HCT116 (cell line): ENCODE results near the gene ADRM1. TPM values are rescaled to one million over a fixed set of nuclear protein-coding genes. Genes with fewer than 3 reads are reported as not detected.

Source experiments
- ATAC-seq: fragments of 200-7000 bp; cut with Tn5 transposase; 2 replicates; pipeline ENCODE4 v1.9.1; 2020; ENCODE audit warnings: mild to moderate bottlenecking, moderate library complexity
- BruUV-seq: library from RNA; stranded (reverse); fragments of 400-500 nt; replicated peaks from 2 replicates; lab custom pipeline; 2021; lab: Mats Ljungman, UMichigan
- CTCF ChIA-PET: fragments of 300-600 bp; sonication (Branson Sonifier 250); formaldehyde crosslinking; loops from one replicate; lab custom pipeline; 2021; ENCODE audit warnings: antibody characterized with exemption; lab: Charles Lee
- POLR2A ChIA-PET: fragments of 300-600, 350-600 bp; sonication (Branson Sonifier 250); formaldehyde crosslinking; loops from one replicate; lab custom pipeline; 2021; ENCODE audit warnings: antibody characterized with exemption; lab: Charles Lee
- RAD21 ChIA-PET, 2 experiments: fragments of 300-600 bp; sonication (Branson Sonifier 250); formaldehyde crosslinking; loops; one replicate each; lab custom pipeline; 2023; ENCODE audit warnings: low total read pairs in 2 of 2; ENCODE audit not compliant: uncharacterized antibody in 2 of 2, unreplicated experiment in 2 of 2, low non-redundant PET in 1 of 2; lab: Charles Lee
- DNase-seq: peaks from one replicate; pipeline ENCODE4 v3.0.0-alpha.2; 2010; ENCODE audit warnings: low read depth, low spot score
- H2AFZ ChIP-seq: fragments of 200-600 bp; shearing (Covaris generic), sonication (generic); 2 replicates; pipeline ENCODE4 v1.6.1; 2017; ENCODE audit warnings: low read depth, mixed run types, mixed read lengths, antibody characterized with exemption, low read length; ENCODE audit not compliant: poor library complexity, severe bottlenecking
- H3K27ac ChIP-seq: 2 replicates; pipeline ENCODE4 v1.5.1; 2012; ENCODE audit warnings: low read depth, low read length
- H3K27me3 ChIP-seq: fragments of 200-600 bp; sonication (generic); 2 replicates; pipeline ENCODE4 v1.6.1; 2016; ENCODE audit warnings: mixed run types, low read length, mixed read lengths; ENCODE audit not compliant: insufficient read depth
- H3K36me3 ChIP-seq, 2 experiments: fragments of 200-500 bp in 1 of 2; fragments of 200-600 bp in 1 of 2; sonication (Bioruptor generic) in 1 of 2; sonication (generic) in 1 of 2; 2 replicates each; pipeline versions ENCODE4 v1.5.1 to v1.6.1; 2014 to 2016; ENCODE audit warnings: low read length in 2 of 2, inconsistent platforms in 1 of 2, mixed read lengths in 1 of 2, mixed run types in 1 of 2; ENCODE audit not compliant: insufficient read depth in 2 of 2, control insufficient read depth in 1 of 2
- H3K4me1 ChIP-seq, 2 experiments: fragments of 200-600 bp in 1 of 2; sonication (generic) in 1 of 2; 2 replicates each; pipeline versions ENCODE4 v1.5.1 to v1.6.1; 2012 to 2017; ENCODE audit warnings: low read length in 2 of 2, inconsistent platforms in 1 of 2, mild to moderate bottlenecking in 1 of 2, mixed read lengths in 1 of 2, mixed run types in 1 of 2, moderate library complexity in 1 of 2; ENCODE audit not compliant: insufficient read depth in 2 of 2, control insufficient read depth in 1 of 2
- H3K4me2 ChIP-seq: fragments of 200-600 bp; sonication (generic); 2 replicates; pipeline ENCODE4 v1.6.1; 2017; ENCODE audit warnings: mixed run types, low read length, mixed read lengths
- H3K4me3 ChIP-seq, 2 experiments: fragments of 200-600 bp in 1 of 2; sonication (generic) in 1 of 2; replicated peaks in 1 of 2; 2 replicates each; pipeline ENCODE4 v1.5.1; 2011 to 2016; ENCODE audit warnings: low read length in 2 of 2, control low read depth in 1 of 2, low read depth in 1 of 2, mild to moderate bottlenecking in 1 of 2, mixed read lengths in 1 of 2, mixed run types in 1 of 2
- H3K79me2 ChIP-seq: fragments of 200-600 bp; sonication (generic); 2 replicates; pipeline ENCODE4 v1.6.1; 2017; ENCODE audit warnings: mild to moderate bottlenecking, mixed run types, low read length, moderate library complexity, mixed read lengths; ENCODE audit not compliant: insufficient read depth
- H3K9ac ChIP-seq: fragments of 200-600 bp; sonication (generic); 2 replicates; pipeline ENCODE4 v1.6.1; 2016; ENCODE audit warnings: low read length, mixed read lengths
- H3K9me2 ChIP-seq: fragments of 200-600 bp; sonication (generic), shearing (Covaris generic); 2 replicates; pipeline ENCODE4 v1.6.1; 2017; ENCODE audit warnings: mixed run types, mild to moderate bottlenecking, moderate library complexity; ENCODE audit not compliant: insufficient read depth
- H3K9me3 ChIP-seq, 2 experiments: fragments of 200-500 bp in 1 of 2; fragments of 200-600 bp in 1 of 2; sonication (Bioruptor generic) in 1 of 2; sonication (generic) in 1 of 2; 2 replicates each; pipeline ENCODE4 v1.6.1; 2014 to 2017; ENCODE audit warnings: low read length in 2 of 2, mixed read lengths in 2 of 2, inconsistent platforms in 1 of 2, low read depth in 1 of 2, mild to moderate bottlenecking in 1 of 2, mixed run types in 1 of 2, moderate library complexity in 1 of 2; ENCODE audit not compliant: control insufficient read depth in 1 of 2, insufficient read depth in 1 of 2
- H4K20me1 ChIP-seq: fragments of 200-600 bp; sonication (generic), shearing (Covaris generic); 2 replicates; pipeline ENCODE4 v1.6.1; 2017; ENCODE audit warnings: mixed run types, mild to moderate bottlenecking, moderate library complexity; ENCODE audit not compliant: insufficient read depth
- CTCF ChIP-seq, 3 experiments: fragments of 200-600 bp in 1 of 3; sonication (generic) in 1 of 3; IDR thresholded peaks in 2 of 3; conservative IDR thresholded peaks in 1 of 3; 2 replicates each; pipeline ENCODE4 v1.5.1; 2012 to 2017; ENCODE audit warnings: low read depth in 2 of 3, low read length in 2 of 3, antibody characterized with exemption in 1 of 3, borderline replicate concordance in 1 of 3, control low read depth in 1 of 3, mild to moderate bottlenecking in 1 of 3, mixed read lengths in 1 of 3, mixed run types in 1 of 3, moderate library complexity in 1 of 3; ENCODE audit not compliant: insufficient read depth in 1 of 3
- EGR1 ChIP-seq: IDR thresholded peaks from 2 replicates; pipeline ENCODE4 v1.6.1; 2012; ENCODE audit warnings: low read depth
- FOSL1 ChIP-seq: IDR thresholded peaks from 2 replicates; pipeline ENCODE4 v1.6.1; 2012; ENCODE audit warnings: low read depth
- POLR2AphosphoS5 ChIP-seq: IDR thresholded peaks from 2 replicates; pipeline ENCODE4 v1.6.1; 2011; ENCODE audit warnings: mild to moderate bottlenecking, low read depth, low read length, moderate library complexity
- YY1 ChIP-seq: IDR thresholded peaks from 2 replicates; pipeline ENCODE4 v1.6.1; 2011; ENCODE audit warnings: low read length, low read depth, moderate library complexity, mild to moderate bottlenecking; ENCODE audit not compliant: insufficient replicate concordance; ENCODE audit errors: extremely low read depth
- intact Hi-C: fragments of 100-400 bp; cut with micrococcal nuclease; formaldehyde crosslinking; loops from 2 replicates; pipeline ENCODE4 v1.10.0; 2022
- total RNA-seq: library from RNA; stranded (reverse); gene quantifications from one replicate; pipeline ENCODE4 v1.2.1, GENCODE V29; 2021; ENCODE audit not compliant: unreplicated experiment

ADRM1 gene
- total RNA-seq, 1 experiment from 2014 or later = 158 TPM

GRCh38 chr20:62314339-62314638, 11.5 kb downstream of the ADRM1 start:
- POLR2A ChIA-PET = no interaction called here

More at GRCh38 chr20:62314339-62314638, 11.5 kb downstream of the ADRM1 start:
- H4K20me1 ChIP-seq = no peaks in the 10 kb centered on the region
- ATAC-seq (no peak), DNase-seq (no peak)
- no peak overlapping the region for H3K4me2 ChIP-seq
- ChIA-PET CTCF (no interaction called here), RAD21 (no interaction called here)
- H3K79me2 ChIP-seq = peaks cover 7% of the 10 kb centered on the region; the same call in 1 of the 2 replicates
- no peaks in the 10 kb centered on the region for H3K4me1 ChIP-seq
- no peak overlapping the region for H3K4me3 ChIP-seq
- H3K27me3 ChIP-seq = no peaks in the 10 kb centered on the region
- no peaks in the 10 kb centered on the region for H3K9me3 ChIP-seq
- no peak overlapping the region for H2AFZ ChIP-seq
- no peak overlapping the region for H3K9ac ChIP-seq
- intact Hi-C loops = no loop called here
- H3K36me3 ChIP-seq = peaks cover 17 to 42% of the 10 kb centered on the region in 2 experiments
- no peak overlapping the region for H3K27ac ChIP-seq
- TF ChIP-seq YY1 (no peak), EGR1 (no peak), POLR2AphosphoS5 (no peak), CTCF (IDR thresholded peaks at IDR 0.05 in 2 of 3, conservative IDR thresholded peaks at IDR 0.05 in 1 of 3; ENCODE audit: borderline replicate concordance in 1 of 3, insufficient read depth in 1 of 3, low read depth in 2 of 3, low read length in 2 of 3) (no peak), FOSL1 (no peak)
- BruUV-seq = no TSS peak
- no peaks in the 10 kb centered on the region for H3K9me2 ChIP-seq
